ENCODE measurements around the gene CD300C.

DNA sequence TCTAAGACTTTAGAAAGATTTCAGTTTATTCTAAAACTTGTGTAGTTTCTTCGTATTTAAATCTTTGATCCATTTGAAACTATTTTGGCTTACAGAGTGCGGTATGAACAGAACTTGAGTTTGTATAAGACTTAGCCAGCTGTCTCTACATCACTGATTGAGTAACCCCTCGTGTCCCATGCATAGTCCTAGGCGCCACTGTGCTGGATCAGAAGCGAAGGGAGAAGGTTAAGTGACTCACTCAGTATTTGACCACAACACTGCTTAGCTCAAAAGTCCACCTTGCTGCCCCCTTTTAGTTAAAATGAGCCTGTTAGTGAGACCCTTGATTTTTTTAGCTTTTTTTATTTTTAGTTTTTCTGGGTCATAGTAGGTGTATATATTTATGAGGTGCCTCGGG is 43.1 kb downstream of the CD300C start:
- TF ChIP-seq, protein P1, sequence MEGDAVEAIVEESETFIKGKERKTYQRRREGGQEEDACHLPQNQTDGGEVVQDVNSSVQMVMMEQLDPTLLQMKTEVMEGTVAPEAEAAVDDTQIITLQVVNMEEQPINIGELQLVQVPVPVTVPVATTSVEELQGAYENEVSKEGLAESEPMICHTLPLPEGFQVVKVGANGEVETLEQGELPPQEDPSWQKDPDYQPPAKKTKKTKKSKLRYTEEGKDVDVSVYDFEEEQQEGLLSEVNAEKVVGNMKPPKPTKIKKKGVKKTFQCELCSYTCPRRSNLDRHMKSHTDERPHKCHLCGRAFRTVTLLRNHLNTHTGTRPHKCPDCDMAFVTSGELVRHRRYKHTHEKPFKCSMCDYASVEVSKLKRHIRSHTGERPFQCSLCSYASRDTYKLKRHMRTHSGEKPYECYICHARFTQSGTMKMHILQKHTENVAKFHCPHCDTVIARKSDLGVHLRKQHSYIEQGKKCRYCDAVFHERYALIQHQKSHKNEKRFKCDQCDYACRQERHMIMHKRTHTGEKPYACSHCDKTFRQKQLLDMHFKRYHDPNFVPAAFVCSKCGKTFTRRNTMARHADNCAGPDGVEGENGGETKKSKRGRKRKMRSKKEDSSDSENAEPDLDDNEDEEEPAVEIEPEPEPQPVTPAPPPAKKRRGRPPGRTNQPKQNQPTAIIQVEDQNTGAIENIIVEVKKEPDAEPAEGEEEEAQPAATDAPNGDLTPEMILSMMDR (IDR thresholded peaks at IDR 0.05), result no peak
- TF ChIP-seq POLR2A (IDR thresholded peaks at IDR 0.05), result no peak

Measured in breast epithelium (tissue), 3 donors.